Sigmoid colon (tissue), 7 donors: ENCODE measurements around the gene PTPRF. TPM values are rescaled to one million over a fixed set of nuclear protein-coding genes. Genes with fewer than 3 reads are reported as not detected.

Source experiments
- DNase-seq: peaks from one replicate; pipeline ENCODE4 v3.0.0-alpha.2; 2019
- H3K27ac ChIP-seq, 4 donors: fragments of 200-600 bp; sonication (generic); one replicate each; pipeline ENCODE4 v1.5.1; 2016 to 2019; ENCODE audit warnings: mild to moderate bottlenecking in 1 of 4
- H3K27me3 ChIP-seq, 3 donors: fragments of 200-600 bp; sonication (generic); one replicate each; pipeline ENCODE4 v1.5.1; 2019; ENCODE audit warnings: mild to moderate bottlenecking in 1 of 3
- H3K36me3 ChIP-seq, 4 donors: fragments of 200-600 bp; sonication (generic); one replicate each; pipeline ENCODE4 v1.5.1; 2016 to 2019
- H3K4me1 ChIP-seq, 4 donors: fragments of 200-600 bp; sonication (generic); one replicate each; pipeline ENCODE4 v1.5.1; 2017 to 2019
- H3K4me3 ChIP-seq, 4 donors: fragments of 200-600 bp; sonication (generic); one replicate each; pipeline ENCODE4 v1.5.1; 2017 to 2019; ENCODE audit warnings: mild to moderate bottlenecking in 2 of 4, moderate library complexity in 1 of 4
- H3K9me3 ChIP-seq, 4 donors: fragments of 200-600 bp in 3 of 4; sonication (generic) in 3 of 4; one replicate each; pipeline versions ENCODE4 v1.5.1 to v1.6.1; 2013 to 2019
- EP300 ChIP-seq, 4 donors: sonication (generic); formaldehyde crosslinking; IDR thresholded peaks; one replicate each; pipeline ENCODE4 v1.6.1; 2017; ENCODE audit warnings: antibody characterized with exemption in 4 of 4
- POLR2A ChIP-seq, 2 donors: fragments of 450-650 bp; IDR thresholded peaks; one replicate each; pipeline ENCODE4 v1.6.1; 2016; ENCODE audit warnings: antibody characterized with exemption in 2 of 2, mild to moderate bottlenecking in 2 of 2, moderate library complexity in 2 of 2
- POLR2AphosphoS5 ChIP-seq, 4 donors: sonication (generic); formaldehyde crosslinking; IDR thresholded peaks; one replicate each; pipeline ENCODE4 v1.6.1; 2017; ENCODE audit warnings: antibody characterized with exemption in 4 of 4
- WGBS, 2 donors: extraction: QIAGEN DNeasy Blood & Tissue Kit; methylation state at CpG; one replicate each; pipeline ENCODE4 v1.1.7; 2013; 5-methylcytosine and 5-hydroxymethylcytosine counted together
- intact Hi-C: fragments of 100-400 bp; cut with DNase I; formaldehyde crosslinking; loops from one replicate; pipeline ENCODE4 v1.15.1; 2023
- polyA plus RNA-seq, 3 donors: library from polyadenylated mRNA; stranded (reverse); fragments of 200-250 nt; gene quantifications; one replicate each; pipeline ENCODE4 v1.2.3, GENCODE V29; 2013
- total RNA-seq, 4 donors: library from RNA; depleted of rRNA; stranded (reverse); fragments of >200 nt; gene quantifications; one replicate each; pipeline ENCODE4 v1.1.0, GENCODE V29; 2016
- TF ChIP-seq, protein P1 (sequence below), 4 experiments: fragments of 450-650 bp in 3 of 4; fragments of 200-600 bp in 1 of 4; IDR thresholded peaks; one replicate each; pipeline ENCODE4 v1.5.1; 2016 to 2019; ENCODE audit warnings: antibody characterized with exemption in 4 of 4, mild to moderate bottlenecking in 3 of 4, moderate library complexity in 2 of 4
- donor health status: healthy with polysubstance abuse.
- donor health status: Bipolar disorder and iron deficiency.
- donor health status: healthy.

PTPRF gene
- total and polyA plus RNA-seq, 7 donors: 18.6 to 125 (median 40.0) TPM

DNA sequence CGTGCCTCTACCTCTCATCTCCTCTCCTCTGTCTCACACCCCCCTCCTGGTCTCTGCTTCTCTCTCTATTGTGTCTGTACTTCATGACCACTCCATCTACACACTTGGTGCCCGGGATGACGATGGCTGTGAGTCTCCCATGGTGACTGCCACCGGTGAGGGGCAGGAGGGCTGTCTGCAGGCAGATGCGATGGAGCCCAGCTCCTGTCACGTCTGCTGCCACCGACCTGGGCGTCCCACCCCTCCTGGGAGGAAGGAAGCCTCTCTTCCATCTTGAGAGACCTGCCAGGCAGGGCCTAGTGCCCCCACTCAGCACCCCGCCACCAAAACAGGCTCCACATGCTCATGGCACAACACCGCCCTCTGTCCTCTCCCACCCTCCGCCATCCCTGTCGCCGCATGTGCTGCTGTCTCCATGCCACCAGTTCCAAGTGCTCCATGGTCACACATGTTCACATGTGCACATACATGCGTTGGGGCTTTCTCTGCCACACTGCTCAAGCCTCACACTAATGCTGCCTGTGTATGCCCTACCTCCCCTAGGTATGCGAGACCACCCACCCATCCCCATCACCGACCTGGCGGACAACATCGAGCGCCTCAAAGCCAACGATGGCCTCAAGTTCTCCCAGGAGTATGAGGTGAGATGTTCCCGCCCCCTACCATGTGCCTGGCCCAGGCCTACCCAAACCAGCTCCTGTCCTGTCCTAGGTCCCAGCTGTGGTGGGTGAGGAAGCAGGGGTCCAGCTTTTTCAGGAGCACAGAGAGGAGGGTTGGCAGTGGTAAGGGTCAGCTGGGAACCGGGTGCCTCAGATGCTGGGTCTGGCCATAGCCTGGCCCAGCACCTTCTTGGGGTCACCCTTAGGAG is 82.6 kb downstream of the PTPRF start:
- Histone ChIP-seq H3K27me3 (no peaks in the 10 kb centered on the region), H3K4me1 (no peaks in the 10 kb centered on the region), H3K27ac (no peak overlapping the region), H3K9me3 (no peaks in the 10 kb centered on the region), H3K4me3 (no peak overlapping the region), H3K36me3 (peaks cover 3 to 83% (median 34%) of the 10 kb centered on the region in 4 donors)
- no peak for DNase-seq
- intact Hi-C loops: no loop called here
- TF ChIP-seq, protein P1, sequence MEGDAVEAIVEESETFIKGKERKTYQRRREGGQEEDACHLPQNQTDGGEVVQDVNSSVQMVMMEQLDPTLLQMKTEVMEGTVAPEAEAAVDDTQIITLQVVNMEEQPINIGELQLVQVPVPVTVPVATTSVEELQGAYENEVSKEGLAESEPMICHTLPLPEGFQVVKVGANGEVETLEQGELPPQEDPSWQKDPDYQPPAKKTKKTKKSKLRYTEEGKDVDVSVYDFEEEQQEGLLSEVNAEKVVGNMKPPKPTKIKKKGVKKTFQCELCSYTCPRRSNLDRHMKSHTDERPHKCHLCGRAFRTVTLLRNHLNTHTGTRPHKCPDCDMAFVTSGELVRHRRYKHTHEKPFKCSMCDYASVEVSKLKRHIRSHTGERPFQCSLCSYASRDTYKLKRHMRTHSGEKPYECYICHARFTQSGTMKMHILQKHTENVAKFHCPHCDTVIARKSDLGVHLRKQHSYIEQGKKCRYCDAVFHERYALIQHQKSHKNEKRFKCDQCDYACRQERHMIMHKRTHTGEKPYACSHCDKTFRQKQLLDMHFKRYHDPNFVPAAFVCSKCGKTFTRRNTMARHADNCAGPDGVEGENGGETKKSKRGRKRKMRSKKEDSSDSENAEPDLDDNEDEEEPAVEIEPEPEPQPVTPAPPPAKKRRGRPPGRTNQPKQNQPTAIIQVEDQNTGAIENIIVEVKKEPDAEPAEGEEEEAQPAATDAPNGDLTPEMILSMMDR (IDR thresholded peaks at IDR 0.05): no peak
- TF ChIP-seq POLR2A (IDR thresholded peaks at IDR 0.05) (no peak), POLR2AphosphoS5 (IDR thresholded peaks at IDR 0.05) (no peak), EP300 (IDR thresholded peaks at IDR 0.05) (no peak)
- WGBS, 2 donors: 92 to 94% methylated on average over 22 of the region's 22 CpGs

- no peak for DNase-seq
- Histone ChIP-seq H3K4me1 (no peaks in the 10 kb centered on the region), H3K9me3 (no peaks in the 10 kb centered on the region), H3K27me3 (no peaks in the 10 kb centered on the region), H3K27ac (no peak overlapping the region), H3K4me3 (no peak overlapping the region), H3K36me3 (peaks cover 0 to 83% (median 35%) of the 10 kb centered on the region in 4 donors)
- intact Hi-C loops: no loop called here
- 92 to 93% methylated on average over 11 of the region's 11 CpGs for WGBS, 2 donors
- TF ChIP-seq EP300 (IDR thresholded peaks at IDR 0.05): no peak
- TF ChIP-seq, protein P1 (IDR thresholded peaks at IDR 0.05): no peak
- no peak for TF ChIP-seq POLR2AphosphoS5 (IDR thresholded peaks at IDR 0.05)
- TF ChIP-seq POLR2A (IDR thresholded peaks at IDR 0.05): no peak
These were observed 83.5 kb downstream of the PTPRF start for GRCh38 chr1:43614211-43614610.

DNA sequence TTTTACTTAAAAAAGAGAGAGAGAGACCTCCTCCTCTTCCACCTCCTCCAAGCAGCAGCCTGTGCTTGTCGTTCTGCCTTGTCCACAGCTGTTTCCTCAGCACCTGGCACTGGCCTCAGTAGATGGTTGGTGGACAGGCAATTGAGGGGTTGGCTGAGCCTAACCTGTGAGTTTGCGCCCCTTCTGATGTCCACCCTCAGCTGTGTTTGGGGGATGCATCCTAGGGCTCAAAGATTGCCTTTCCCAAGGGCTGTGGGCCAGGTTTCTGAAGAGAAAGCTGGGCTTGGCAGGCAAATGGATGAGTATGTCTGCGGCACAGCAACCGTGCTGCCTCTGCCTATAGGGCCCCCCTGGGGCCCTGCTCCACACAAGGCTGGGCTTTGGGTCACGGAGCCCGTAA is 84.2 kb downstream of the PTPRF start:
- no peaks in the 10 kb centered on the region for H3K9me3 ChIP-seq
- TF ChIP-seq, protein P1 (IDR thresholded peaks at IDR 0.05): no peak
- no peak for TF ChIP-seq EP300 (IDR thresholded peaks at IDR 0.05)
- TF ChIP-seq POLR2A (IDR thresholded peaks at IDR 0.05): no peak
- TF ChIP-seq POLR2AphosphoS5 (IDR thresholded peaks at IDR 0.05): no peak
- 88 to 90% methylated on average over 6 of the region's 6 CpGs for WGBS, 2 donors
- DNase-seq: no peak
- no peaks in the 10 kb centered on the region for H3K27me3 ChIP-seq
- H3K27ac ChIP-seq: no peak overlapping the region
- intact Hi-C loops: no loop called here
- peaks cover 6 to 83% (median 37%) of the 10 kb centered on the region in 4 donors for H3K36me3 ChIP-seq
- no peaks in the 10 kb centered on the region for H3K4me1 ChIP-seq
- H3K4me3 ChIP-seq: no peak overlapping the region

GRCh38 chr1:43616383-43616782 is 85.7 kb downstream of the PTPRF start:
- H3K27me3 ChIP-seq: no peaks in the 10 kb centered on the region
- intact Hi-C loops: no loop called here
- H3K9me3 ChIP-seq: no peaks in the 10 kb centered on the region
- TF ChIP-seq POLR2AphosphoS5 (IDR thresholded peaks at IDR 0.05): no peak
- TF ChIP-seq, protein P1 (IDR thresholded peaks at IDR 0.05): no peak
- TF ChIP-seq EP300 (IDR thresholded peaks at IDR 0.05): no peak
- no peak for TF ChIP-seq POLR2A (IDR thresholded peaks at IDR 0.05)
- H3K4me3 ChIP-seq: no peak overlapping the region
- 95 to 96% methylated on average over 7 of the region's 7 CpGs for WGBS, 2 donors
- H3K4me1 ChIP-seq: no peaks in the 10 kb centered on the region
- no peak for DNase-seq
- peaks cover 19 to 83% (median 43%) of the 10 kb centered on the region in 4 donors for H3K36me3 ChIP-seq
- H3K27ac ChIP-seq: no peak overlapping the region
